OCI-LY7 (cell line): ENCODE results near the gene INPP4A.

Experiments used
- EZH2phosphoT487 ChIP-seq: fragments of 200-600 bp; sonication (generic); IDR thresholded peaks from 2 replicates; pipeline ENCODE4 v1.6.1; 2018; ENCODE audit warnings: low read depth, borderline replicate concordance, mild to moderate bottlenecking, mixed run types, antibody characterized with exemption, low read length, moderate library complexity, mixed read lengths
- TF ChIP-seq, protein P1 (sequence below): fragments of 200-600 bp; sonication (generic); conservative IDR thresholded peaks from 2 replicates; pipeline ENCODE4 v1.5.1; 2014; ENCODE audit warnings: mild to moderate bottlenecking, antibody characterized with exemption, low read length, moderate library complexity, mixed read lengths

DNA sequence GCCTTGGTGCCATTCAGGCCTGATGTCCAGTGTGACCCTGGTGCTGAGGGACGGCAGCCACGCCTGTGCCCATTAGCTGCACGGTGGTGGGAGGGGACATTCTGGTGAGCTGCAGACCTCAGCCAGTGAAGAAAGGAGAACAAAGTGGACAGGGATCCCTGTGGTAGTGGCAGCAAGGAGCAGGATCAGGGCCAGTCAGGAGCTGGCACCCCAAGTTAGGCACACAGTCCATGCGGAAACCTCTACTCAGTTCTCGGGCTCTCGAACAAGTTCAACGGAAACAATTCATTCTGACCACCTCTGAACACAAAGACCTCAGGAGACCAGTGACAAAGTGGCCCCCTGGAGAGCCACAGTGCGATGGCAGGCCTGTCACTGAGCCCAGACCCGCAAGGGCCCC is 133.6 kb downstream of the INPP4A start:
- TF ChIP-seq, protein P1, sequence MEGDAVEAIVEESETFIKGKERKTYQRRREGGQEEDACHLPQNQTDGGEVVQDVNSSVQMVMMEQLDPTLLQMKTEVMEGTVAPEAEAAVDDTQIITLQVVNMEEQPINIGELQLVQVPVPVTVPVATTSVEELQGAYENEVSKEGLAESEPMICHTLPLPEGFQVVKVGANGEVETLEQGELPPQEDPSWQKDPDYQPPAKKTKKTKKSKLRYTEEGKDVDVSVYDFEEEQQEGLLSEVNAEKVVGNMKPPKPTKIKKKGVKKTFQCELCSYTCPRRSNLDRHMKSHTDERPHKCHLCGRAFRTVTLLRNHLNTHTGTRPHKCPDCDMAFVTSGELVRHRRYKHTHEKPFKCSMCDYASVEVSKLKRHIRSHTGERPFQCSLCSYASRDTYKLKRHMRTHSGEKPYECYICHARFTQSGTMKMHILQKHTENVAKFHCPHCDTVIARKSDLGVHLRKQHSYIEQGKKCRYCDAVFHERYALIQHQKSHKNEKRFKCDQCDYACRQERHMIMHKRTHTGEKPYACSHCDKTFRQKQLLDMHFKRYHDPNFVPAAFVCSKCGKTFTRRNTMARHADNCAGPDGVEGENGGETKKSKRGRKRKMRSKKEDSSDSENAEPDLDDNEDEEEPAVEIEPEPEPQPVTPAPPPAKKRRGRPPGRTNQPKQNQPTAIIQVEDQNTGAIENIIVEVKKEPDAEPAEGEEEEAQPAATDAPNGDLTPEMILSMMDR = no peak
- TF ChIP-seq EZH2phosphoT487 = no peak
